Endothelial cell of umbilical vein (primary cell): ENCODE measurements around the gene ADGRB2. TPM values are rescaled to one million over a fixed set of nuclear protein-coding genes. Genes with fewer than 3 reads are reported as not detected.

Source experiments
- BruUV-seq: library from RNA; stranded (reverse); fragments of 400-500 nt; replicated peaks from 2 replicates; lab custom pipeline; 2021; lab: Mats Ljungman, UMichigan
- CTCF ChIA-PET: fragments of 300-600, 350-600 bp; sonication (Branson Sonifier 250); formaldehyde crosslinking; loops from one replicate; lab custom pipeline; 2021; ENCODE audit warnings: antibody characterized with exemption, inconsistent platforms; lab: Charles Lee
- POLR2A ChIA-PET: fragments of 300-600, 350-600 bp; sonication (Branson Sonifier 250); formaldehyde crosslinking; loops from one replicate; lab custom pipeline; 2021; ENCODE audit warnings: antibody characterized with exemption, inconsistent platforms; lab: Charles Lee
- DNase-seq: peaks from one replicate; pipeline ENCODE4 v3.0.0-alpha.2; 2011; ENCODE audit warnings: low read depth, low spot score
- FAIRE-seq: peaks from 2 replicates; lab custom pipeline; 2011; peaks lifted over from hg19 to GRCh38; lab: Jason Lieb, UNC
- H2AFZ ChIP-seq: 2 replicates; pipeline ENCODE4 v1.6.0; 2012; ENCODE audit warnings: low read depth, low read length, control low read depth, inconsistent platforms
- H3K27ac ChIP-seq: 2 replicates; pipeline ENCODE4 v1.5.1; 2011; ENCODE audit warnings: low read depth, mild to moderate bottlenecking, control low read depth, low read length, moderate library complexity; ENCODE audit not compliant: insufficient read depth
- H3K27me3 ChIP-seq, 2 experiments: 2 replicates each; pipeline versions ENCODE4 v1.6.0 to v1.6.1; 2011; ENCODE audit warnings: low read length in 2 of 2, mixed read lengths in 1 of 2; ENCODE audit not compliant: control insufficient read depth in 2 of 2, insufficient read depth in 2 of 2
- H3K36me3 ChIP-seq, 2 experiments: 2 replicates in 1 of 2; 3 replicates in 1 of 2; pipeline ENCODE4 v1.5.1; 2011; ENCODE audit warnings: low read length in 2 of 2, mild to moderate bottlenecking in 1 of 2, moderate library complexity in 1 of 2; ENCODE audit not compliant: control insufficient read depth in 2 of 2, insufficient read depth in 2 of 2; ENCODE audit errors: extremely low read depth in 1 of 2
- H3K4me1 ChIP-seq: 3 replicates; pipeline ENCODE4 v1.5.1; 2011; ENCODE audit warnings: mild to moderate bottlenecking, low read length; ENCODE audit not compliant: control insufficient read depth, insufficient read depth; ENCODE audit errors: extremely low read depth
- H3K4me2 ChIP-seq: 2 replicates; pipeline ENCODE4 v1.6.1; 2011; ENCODE audit warnings: low read length, control low read depth, mixed read lengths; ENCODE audit not compliant: insufficient read depth
- H3K4me3 ChIP-seq, 3 experiments: fragments of 200-600 bp in 1 of 3; sonication (generic), shearing (Covaris generic) in 1 of 3; replicated peaks in 1 of 3; 2 replicates each; pipeline ENCODE4 v1.5.1; 2011 to 2016; ENCODE audit warnings: control low read depth in 3 of 3, low read length in 3 of 3, mild to moderate bottlenecking in 2 of 3, inconsistent platforms in 1 of 3, low read depth in 1 of 3, moderate library complexity in 1 of 3; ENCODE audit not compliant: insufficient read depth in 1 of 3
- H3K79me2 ChIP-seq: 2 replicates; pipeline ENCODE4 v1.6.0; 2012; ENCODE audit warnings: low read length, inconsistent platforms; ENCODE audit not compliant: control insufficient read depth, insufficient read depth
- H3K9ac ChIP-seq: replicated peaks from 2 replicates; pipeline ENCODE3; 2011; ENCODE audit warnings: low read length, control low read depth; ENCODE audit not compliant: insufficient read depth; ENCODE audit errors: extremely low read depth
- H3K9me1 ChIP-seq: replicated peaks from 3 replicates; pipeline ENCODE4 v1.6.0; 2011; ENCODE audit warnings: mild to moderate bottlenecking, low read length; ENCODE audit not compliant: control insufficient read depth, insufficient read depth; ENCODE audit errors: extremely low read depth
- H3K9me3 ChIP-seq: replicated peaks from 2 replicates; pipeline ENCODE4 v1.5.1; 2012; ENCODE audit warnings: low read length, inconsistent platforms; ENCODE audit not compliant: control insufficient read depth, insufficient read depth
- H4K20me1 ChIP-seq: replicated peaks from 2 replicates; pipeline ENCODE3; 2011; ENCODE audit warnings: mild to moderate bottlenecking, low read length; ENCODE audit not compliant: control insufficient read depth, insufficient read depth; ENCODE audit errors: extremely low read depth
- CTCF ChIP-seq, 2 donors: IDR thresholded peaks; 1 replicate in 1 of 2; 2 replicates in 1 of 2; pipeline ENCODE4 v1.5.1; 2011; ENCODE audit warnings: low read length in 2 of 2, mild to moderate bottlenecking in 2 of 2, moderate library complexity in 2 of 2, control low read depth in 1 of 2, inconsistent platforms in 1 of 2, low read depth in 1 of 2; ENCODE audit not compliant: insufficient read depth in 1 of 2; ENCODE audit errors: extremely low read depth in 1 of 2
- EZH2 ChIP-seq: IDR thresholded peaks from 2 replicates; pipeline ENCODE4 v1.6.1; 2012; ENCODE audit warnings: borderline replicate concordance, low read depth, mild to moderate bottlenecking, moderate library complexity, low read length, inconsistent platforms; ENCODE audit not compliant: severe bottlenecking
- FOS ChIP-seq: IDR thresholded peaks from 2 replicates; pipeline ENCODE4 v1.6.1; 2011; ENCODE audit warnings: mild to moderate bottlenecking, low read length, moderate library complexity, borderline replicate concordance; ENCODE audit not compliant: insufficient read depth
- GATA2 ChIP-seq: IDR thresholded peaks from 2 replicates; pipeline ENCODE4 v1.7.0; 2011; ENCODE audit warnings: low read depth, mild to moderate bottlenecking, moderate library complexity, mixed read lengths, low read length; ENCODE audit not compliant: insufficient read length, insufficient read depth
- JUN ChIP-seq: IDR thresholded peaks from 2 replicates; pipeline ENCODE4 v1.6.1; 2011; ENCODE audit warnings: borderline replicate concordance, low read depth; ENCODE audit not compliant: insufficient read length, insufficient read depth
- MYC ChIP-seq: IDR thresholded peaks from one replicate; pipeline ENCODE4 v1.6.1; 2011; ENCODE audit warnings: mild to moderate bottlenecking, low read depth, low read length
- POLR2A ChIP-seq: IDR thresholded peaks from 2 replicates; pipeline ENCODE4 v1.6.1; 2012; ENCODE audit warnings: low read depth, mild to moderate bottlenecking, control low read depth, low read length
- POLR2AphosphoS5 ChIP-seq: IDR thresholded peaks from 2 replicates; pipeline ENCODE4 v1.6.1; 2012; ENCODE audit warnings: low read depth, mild to moderate bottlenecking, control low read depth, low read length, moderate library complexity; ENCODE audit not compliant: insufficient read depth
- dilution Hi-C: fragments of 300-500 bp; cut with MboI; formaldehyde crosslinking; loops from one replicate; pipeline ENCODE4 v1.15.0; 2019; ENCODE audit warnings: low sequenced_read_pairs; ENCODE audit not compliant: extremely low pct_ligation_motif_present
- intact Hi-C: fragments of 100-400 bp; cut with micrococcal nuclease; formaldehyde crosslinking; loops from one replicate; pipeline ENCODE4 v1.10.0; 2022
- polyA plus RNA-seq, 4 experiments: library from polyadenylated mRNA; depleted of rRNA in 3 of 4; stranded (reverse) in 3 of 4; unstranded in 1 of 4; fragments of >200 nt; gene quantifications; 2 replicates each; pipeline versions ENCODE4 v1.2.1 to v1.2.3, GENCODE V29; 2011 to 2012; ENCODE audit warnings: missing spikeins in 1 of 4
- total RNA-seq: library from RNA; stranded (reverse); gene quantifications from 2 replicates; pipeline ENCODE4 v1.2.3, GENCODE V29; 2021
- TF ChIP-seq, protein P1 (sequence below): IDR thresholded peaks from 2 replicates; pipeline ENCODE4 v1.6.1; 2011; ENCODE audit not compliant: insufficient read depth, insufficient read length

ADGRB2 gene
- total and polyA plus RNA-seq, 2 donors (not counting 3 experiments of a cell fraction or from before 2014, with no cell fraction given): 1.3 to 1.5 TPM

- Histone ChIP-seq H3K4me3 (peak overlapping the region; percentile 17 to 97 (median 59)), H3K79me2 (peaks cover 38% of the 10 kb centered on the region), H3K9me1 (no peaks in the 10 kb centered on the region), H3K27ac (peak overlapping the region; percentile 54), H4K20me1 (no peaks in the 10 kb centered on the region), H3K9ac (peak overlapping the region; percentile 52), H3K36me3 (no peaks in the 10 kb centered on the region), H2AFZ (peak overlapping the region; percentile 47), H3K4me1 (peaks cover 34% of the 10 kb centered on the region), H3K9me3 (no peaks in the 10 kb centered on the region), H3K4me2 (peak overlapping the region; percentile 88), H3K27me3 (no peaks in the 10 kb centered on the region)
- FAIRE-seq: no peak
- dilution Hi-C loops: no loop called here
- DNase-seq: peak; percentile 7
- POLR2A ChIA-PET: interaction anchor here (1.0 kb wide), 1 partner anchor 9 kb away, joined by 3 read pairs; no protein-coding TSS in a partner anchor
- TF ChIP-seq MYC (no peak), POLR2AphosphoS5 (no peak), POLR2A (no peak), GATA2 (no peak), FOS (no peak), EZH2 (no peak)
- TF ChIP-seq, protein P1, sequence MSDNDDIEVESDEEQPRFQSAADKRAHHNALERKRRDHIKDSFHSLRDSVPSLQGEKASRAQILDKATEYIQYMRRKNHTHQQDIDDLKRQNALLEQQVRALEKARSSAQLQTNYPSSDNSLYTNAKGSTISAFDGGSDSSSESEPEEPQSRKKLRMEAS: no peak
- CTCF ChIA-PET: interaction anchor here (0.8 to 5.0 kb wide), 6 partner anchors 9 to 166 kb away, joined by 3 to 49 read pairs (median 4); partner anchors contain the start of gene PTP4A2
- BruUV-seq: no TSS peak
- intact Hi-C loops: loop anchor here (1.0 to 2.0 kb wide), 2 partner anchors 138 to 167 kb away; no protein-coding TSS in a partner anchor
Observed at GRCh38 chr1:31798086-31798432, 33.9 kb upstream of the ADGRB2 start.

GRCh38 chr1:31797216-31797615 is 33.1 kb upstream of the ADGRB2 start:
- H3K79me2 ChIP-seq: peaks cover 38% of the 10 kb centered on the region
- DNase-seq (no peak), FAIRE-seq (no peak)
- H3K4me1 ChIP-seq: peaks cover 30% of the 10 kb centered on the region
- H3K27ac ChIP-seq: peak overlapping the region; percentile 54
- BruUV-seq: no TSS peak
- H3K9ac ChIP-seq: peak overlapping the region; percentile 52
- no peaks in the 10 kb centered on the region for H3K36me3 ChIP-seq
- CTCF ChIA-PET: interaction anchor here (1.2 to 5.0 kb wide), 4 partner anchors 8 to 167 kb away, joined by 4 to 49 read pairs (median 18); partner anchors contain the start of gene PTP4A2
- peak overlapping the region; percentile 17 to 97 (median 59) for H3K4me3 ChIP-seq
- dilution Hi-C loops (no loop called here), intact Hi-C loops (no loop called here)
- no peaks in the 10 kb centered on the region for H3K9me3 ChIP-seq
- H2AFZ ChIP-seq: no peak overlapping the region
- POLR2A ChIA-PET: no interaction called here
- H3K4me2 ChIP-seq: peak overlapping the region; percentile 88
- H3K9me1 ChIP-seq: no peaks in the 10 kb centered on the region
- H3K27me3 ChIP-seq: no peaks in the 10 kb centered on the region
- TF ChIP-seq CTCF (IDR thresholded peaks at IDR 0.05; ENCODE audit: extremely low read depth in 1 of 2, insufficient read depth in 1 of 2, low read depth in 1 of 2, low read length in 2 of 2) (no peak), POLR2AphosphoS5 (no peak), JUN (no peak), EZH2 (no peak), GATA2 (no peak), MYC (no peak), POLR2A (no peak), FOS (no peak)
- TF ChIP-seq, protein P1: no peak
- H4K20me1 ChIP-seq: no peaks in the 10 kb centered on the region
